HEK293T (cell line): ENCODE measurements around the gene SGMS1.

Experiments used
- ARNT ChIP-seq: fragments of 450-650 bp; IDR thresholded peaks from 2 replicates; pipeline ENCODE4 v1.6.1; 2017; ENCODE audit warnings: mild to moderate bottlenecking
- CTBP1 ChIP-seq: fragments of 450-650 bp; IDR thresholded peaks from 2 replicates; pipeline ENCODE4 v1.6.1; 2016; ENCODE audit warnings: borderline replicate concordance
- ELF4 ChIP-seq: fragments of 450-650 bp; IDR thresholded peaks from 2 replicates; pipeline ENCODE4 v1.6.1; 2017; ENCODE audit warnings: antibody characterized with exemption
- FOXA1 ChIP-seq: fragments of 450-650 bp; IDR thresholded peaks from 2 replicates; pipeline ENCODE4 v1.6.1; 2016; ENCODE audit warnings: mild to moderate bottlenecking
- FOXK2 ChIP-seq: fragments of 450-650 bp; IDR thresholded peaks from 2 replicates; pipeline ENCODE4 v1.6.1; 2016; ENCODE audit warnings: mild to moderate bottlenecking
- FOXM1 ChIP-seq: fragments of 450-650 bp; IDR thresholded peaks from 2 replicates; pipeline ENCODE4 v1.6.1; 2017; ENCODE audit warnings: mild to moderate bottlenecking, borderline replicate concordance
- NFRKB ChIP-seq: fragments of 450-650 bp; IDR thresholded peaks from 2 replicates; pipeline ENCODE4 v1.6.1; 2016; ENCODE audit warnings: mild to moderate bottlenecking, moderate library complexity
- PKNOX1 ChIP-seq: fragments of 450-650 bp; IDR thresholded peaks from 2 replicates; pipeline ENCODE4 v1.6.1; 2016
- SUZ12 ChIP-seq: fragments of 450-650 bp; IDR thresholded peaks from 2 replicates; pipeline ENCODE4 v1.6.1; 2016; ENCODE audit warnings: mild to moderate bottlenecking
- TARDBP ChIP-seq: fragments of 450-650 bp; IDR thresholded peaks from 2 replicates; pipeline ENCODE4 v1.6.1; 2016

GRCh38 chr10:50439806-50440205 is 183.9 kb downstream of the SGMS1 start:
- TF ChIP-seq ELF4, result no peak
- no peak for TF ChIP-seq TARDBP
- no peak for TF ChIP-seq ARNT
- no peak for TF ChIP-seq FOXK2
- no peak for TF ChIP-seq SUZ12
- no peak for TF ChIP-seq FOXA1
- TF ChIP-seq PKNOX1, result no peak
- no peak for TF ChIP-seq NFRKB
- no peak for TF ChIP-seq FOXM1
- no peak for TF ChIP-seq CTBP1
